ENCODE data around the gene TMPRSS9. TPM values are rescaled to one million over a fixed set of nuclear protein-coding genes. Genes with fewer than 3 reads are reported as not detected.

Gene TMPRSS9
- total RNA-seq, 1 experiment from 2014 or later, result 0.23 TPM

GRCh38 chr19:2325281-2326046 lies 34.6 kb upstream of the TMPRSS9 start:
- no peaks in the 10 kb centered on the region for H3K9me3 ChIP-seq (ENCODE audit: control insufficient read depth, insufficient read depth, low read depth, low read length)

More at GRCh38 chr19:2325281-2326046, 34.6 kb upstream of the TMPRSS9 start:
- CTCF ChIA-PET, result no interaction called here
- ATAC-seq, result no peak
- H3K36me3 ChIP-seq (ENCODE audit: control insufficient read depth, insufficient read depth, low read length), result peaks cover 3% of the 10 kb centered on the region; the same call in 1 of the 2 replicates
- BruUV-seq (replicated peaks), result no TSS peak
- intact Hi-C loops (cut with micrococcal nuclease; ENCODE audit: unreplicated experiment), result no loop called here
- POLR2A ChIA-PET, result no interaction called here
- H3K27ac ChIP-seq (ENCODE audit: low read length), result no peak overlapping the region
- H3K4me3 ChIP-seq (ENCODE audit: low read depth in 2 of 2, low read length in 2 of 2), result no peak overlapping the region
- in situ Hi-C loops (cut with HindIII; ENCODE audit: low pct_unique_long_range_greater_than_20kb, low sequenced_read_pairs), result no loop called here
- H3K4me1 ChIP-seq (ENCODE audit: control insufficient read depth, insufficient read depth, low read length), result peaks cover 3% of the 10 kb centered on the region; the same call in 1 of the 2 replicates
- DNase-seq (ENCODE audit: low read depth, low spot score), result no peak
- H3K27me3 ChIP-seq (ENCODE audit: control insufficient read depth, insufficient read depth, low read length), result no peaks in the 10 kb centered on the region
- no peak for TF ChIP-seq SIN3A (IDR thresholded peaks at IDR 0.05; ENCODE audit: borderline replicate concordance, insufficient read depth, low read depth, low read length)
- no peak for TF ChIP-seq REST (IDR thresholded peaks at IDR 0.05; ENCODE audit: insufficient read depth in 1 of 2, low read depth in 2 of 2, low read length in 1 of 2)
- TF ChIP-seq CTCF (IDR thresholded peaks at IDR 0.05), result no peak
- no peak for TF ChIP-seq TCF7L2 (IDR thresholded peaks at IDR 0.05; ENCODE audit: low read depth, low read length)
- no peak for TF ChIP-seq POLR2AphosphoS5 (IDR thresholded peaks at IDR 0.05; ENCODE audit: low read depth, low read length)
